Pancreas (tissue), 10 donors: Measurements from ENCODE around the gene CYP39A1. TPM values are rescaled to one million over a fixed set of nuclear protein-coding genes. Genes with fewer than 3 reads are reported as not detected.
A peak's percentile ranks its signal among the peaks of the same experiment; 100 is the strongest.

Experiments
- ATAC-seq, 4 donors: fragments of 200-7000 bp; cut with Tn5 transposase; one replicate each; pipeline versions ENCODE4 v1.8.0 to v1.9.1; 2020; ENCODE audit warnings: mild to moderate bottlenecking in 4 of 4, moderate library complexity in 4 of 4
- DNase-seq, 6 donors: peaks; one replicate each; pipeline ENCODE4 v3.0.0-alpha.2; 2020
- FAIRE-seq: peaks from 2 replicates; lab custom pipeline; 2012; peaks lifted over from hg19 to GRCh38; lab: Jason Lieb, UNC
- H3K27ac ChIP-seq, 4 donors: fragments of 200-600 bp; sonication (generic); 1 replicate in 3 of 4; 2 replicates in 1 of 4; pipeline versions ENCODE4 v1.5.0 to v1.8.0; 2020
- H3K27me3 ChIP-seq, 4 donors: fragments of 200-600 bp; one replicate each; pipeline ENCODE4 v1.8.0; 2021
- H3K36me3 ChIP-seq, 3 donors: fragments of 200-600 bp; sonication (generic) in 1 of 3; one replicate each; pipeline versions ENCODE4 v1.5.0 to v1.8.0; 2020 to 2021
- H3K4me1 ChIP-seq, 3 donors: fragments of 200-600 bp; one replicate each; pipeline ENCODE4 v1.8.0; 2021
- H3K4me3 ChIP-seq, 4 donors: fragments of 200-600 bp; sonication (generic) in 2 of 4; one replicate each; pipeline versions ENCODE4 v1.5.0 to v1.8.0; 2020 to 2021
- H3K9me3 ChIP-seq, 4 donors: fragments of 200-600 bp; one replicate each; pipeline ENCODE4 v1.8.0; 2021
- WGBS, 2 donors: extraction: QIAGEN DNeasy Blood & Tissue Kit; methylation state at CpG; one replicate each; pipeline ENCODE4 v1.1.7; 2013; 5-methylcytosine and 5-hydroxymethylcytosine counted together
- intact Hi-C, 3 donors: fragments of 100-400 bp; cut with DNase I; formaldehyde crosslinking; loops; one replicate each; pipeline versions ENCODE4 v1.11.1 to v1.14.2; 2022
- polyA plus RNA-seq, 2 donors: library from polyadenylated mRNA; stranded (reverse); fragments of 200-250 nt; gene quantifications; one replicate each; pipeline ENCODE4 v1.2.3, GENCODE V29; 2013
- total RNA-seq, 6 donors: library from RNA; stranded (reverse); fragmentation: NEBNext Ultra II Directional in 4 of 6; extraction: Animal tissue kit (Norgen Biotek cat#: 25700) in 4 of 6; gene quantifications; one replicate each; pipeline versions ENCODE4 v1.2.1 to v1.2.4, GENCODE V29; 2021 to 2023
- TF ChIP-seq, protein P1 (sequence below), 4 donors: fragments of 200-600 bp; sonication (generic) in 3 of 4; IDR thresholded peaks; one replicate each; pipeline versions ENCODE4 v1.5.0 to v1.8.0; 2021; ENCODE audit warnings: antibody characterized with exemption in 4 of 4
- donor health status: healthy with polysubstance abuse.
- donor health status: DM: no; HTN: no; CAD: no; lungs with moderate emphysema.
- donor health status: DM: no; HTN: no; CAD: no.
- donor health status: control.
- donor health status: control.
- donor health status: Bipolar disorder and iron deficiency.
- donor health status: DM: yes; HTN: yes; CAD: no.
- donor health status: DM: no; HTN: no; CAD: no.
- donor health status: DM: no; HTN: no; CAD: no.
- donor health status: DM: yes; HTN: yes; CAD: no.

The CYP39A1 gene
- total and polyA plus RNA-seq, 8 donors, result 1.3 to 7.8 (median 3.4) TPM

DNA sequence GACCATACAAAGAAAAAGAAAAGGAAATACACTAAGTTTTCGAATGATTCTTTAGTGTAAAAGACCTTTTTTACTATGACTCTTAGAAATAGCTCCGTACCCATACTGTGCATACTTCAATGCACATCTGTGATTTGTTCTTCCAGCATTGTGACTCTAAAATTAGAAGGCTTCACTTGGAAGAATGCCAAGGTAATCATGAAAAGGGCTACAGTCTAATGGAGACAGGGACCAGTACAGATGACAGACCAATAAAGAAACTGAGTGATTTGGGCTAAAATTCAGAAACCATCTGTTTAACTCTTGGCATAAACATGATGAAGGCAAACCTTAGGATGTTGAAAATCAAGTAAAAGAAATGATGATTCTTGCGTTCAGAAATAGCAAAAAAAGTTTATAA lies 46.3 kb downstream of the CYP39A1 start:
- H3K4me1 ChIP-seq, result no peaks in the 10 kb centered on the region
- H3K4me3 ChIP-seq, result no peak overlapping the region
- 87 to 88% methylated on average over 3 of the region's 3 CpGs for WGBS, 2 donors
- no peaks in the 10 kb centered on the region for H3K27me3 ChIP-seq
- TF ChIP-seq, protein P1, sequence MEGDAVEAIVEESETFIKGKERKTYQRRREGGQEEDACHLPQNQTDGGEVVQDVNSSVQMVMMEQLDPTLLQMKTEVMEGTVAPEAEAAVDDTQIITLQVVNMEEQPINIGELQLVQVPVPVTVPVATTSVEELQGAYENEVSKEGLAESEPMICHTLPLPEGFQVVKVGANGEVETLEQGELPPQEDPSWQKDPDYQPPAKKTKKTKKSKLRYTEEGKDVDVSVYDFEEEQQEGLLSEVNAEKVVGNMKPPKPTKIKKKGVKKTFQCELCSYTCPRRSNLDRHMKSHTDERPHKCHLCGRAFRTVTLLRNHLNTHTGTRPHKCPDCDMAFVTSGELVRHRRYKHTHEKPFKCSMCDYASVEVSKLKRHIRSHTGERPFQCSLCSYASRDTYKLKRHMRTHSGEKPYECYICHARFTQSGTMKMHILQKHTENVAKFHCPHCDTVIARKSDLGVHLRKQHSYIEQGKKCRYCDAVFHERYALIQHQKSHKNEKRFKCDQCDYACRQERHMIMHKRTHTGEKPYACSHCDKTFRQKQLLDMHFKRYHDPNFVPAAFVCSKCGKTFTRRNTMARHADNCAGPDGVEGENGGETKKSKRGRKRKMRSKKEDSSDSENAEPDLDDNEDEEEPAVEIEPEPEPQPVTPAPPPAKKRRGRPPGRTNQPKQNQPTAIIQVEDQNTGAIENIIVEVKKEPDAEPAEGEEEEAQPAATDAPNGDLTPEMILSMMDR (IDR thresholded peaks at IDR 0.05), result no peak
- DNase-seq (no peak), FAIRE-seq (no peak), ATAC-seq (no peak)
- H3K27ac ChIP-seq, result no peak overlapping the region
- H3K9me3 ChIP-seq, result no peaks in the 10 kb centered on the region
- intact Hi-C loops, result no loop called here
- H3K36me3 ChIP-seq, result no peaks in the 10 kb centered on the region

DNA sequence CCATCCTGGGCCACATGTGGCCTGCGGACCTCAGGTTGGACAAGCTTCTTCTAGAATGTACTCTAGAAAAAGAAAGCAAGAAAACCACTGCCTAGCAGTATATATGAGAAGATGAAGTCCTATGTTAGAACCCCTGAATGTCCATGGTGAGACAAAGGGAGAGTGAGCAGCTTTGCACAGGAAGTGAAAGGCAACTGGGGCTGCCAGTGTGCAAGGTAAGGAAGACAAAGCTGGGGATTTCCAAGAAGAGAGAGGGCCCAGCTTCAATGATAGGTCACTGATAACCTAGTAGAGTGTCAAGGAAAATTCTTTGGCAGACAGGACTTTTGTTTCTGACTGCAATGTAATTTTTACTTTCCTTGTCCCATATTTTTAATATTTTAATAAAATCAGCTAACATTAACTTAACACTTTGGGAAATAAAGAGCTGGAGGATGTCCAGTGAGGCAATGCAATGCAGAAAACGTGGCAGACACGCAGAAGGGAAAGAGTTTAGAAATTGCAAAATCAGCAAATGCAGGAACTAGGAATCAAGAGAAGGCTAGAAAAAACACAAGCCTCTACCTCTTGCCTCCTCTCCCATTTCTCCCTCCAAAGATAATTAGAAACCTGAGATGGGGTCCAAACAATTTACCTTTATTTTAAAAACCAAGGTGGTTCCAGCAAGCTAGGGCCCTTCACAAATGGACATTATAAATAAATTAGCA lies 47.4 kb downstream of the CYP39A1 start:
- Histone ChIP-seq H3K4me3 (no peak overlapping the region), H3K9me3 (no peaks in the 10 kb centered on the region), H3K4me1 (no peaks in the 10 kb centered on the region), H3K36me3 (no peaks in the 10 kb centered on the region), H3K27me3 (no peaks in the 10 kb centered on the region), H3K27ac (no peak overlapping the region)
- WGBS, 2 donors, result 90 to 94% methylated on average over 3 of the region's 3 CpGs
- TF ChIP-seq, protein P1 (IDR thresholded peaks at IDR 0.05), result no peak
- DNase-seq, result no peak
- FAIRE-seq, result no peak
- ATAC-seq, result peak in 1 of 4 donors; percentile 44
- intact Hi-C loops, result no loop called here

DNA sequence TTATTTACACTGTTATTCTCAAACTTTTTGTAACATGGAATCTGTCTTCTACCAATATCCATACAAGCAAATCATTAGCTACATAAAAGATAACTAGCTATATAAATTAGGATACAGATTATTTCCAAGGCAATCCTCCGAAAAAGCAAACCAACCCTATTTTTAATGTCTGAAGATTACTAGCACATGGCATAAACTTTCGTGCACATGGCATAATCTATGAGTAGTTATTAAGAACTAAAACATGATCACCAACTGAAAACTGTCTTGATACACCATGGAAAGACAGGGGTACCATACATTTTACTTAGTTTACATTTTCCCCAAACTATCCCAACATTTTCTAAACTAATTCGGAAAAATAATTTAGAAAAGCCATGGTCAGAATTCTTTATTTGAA lies 54.4 kb downstream of the CYP39A1 start:
- no peak overlapping the region for H3K4me3 ChIP-seq
- 83 to 88% methylated on average over 3 of the region's 3 CpGs for whole genome bisulfite sequencing, 2 donors
- no peaks in the 10 kb centered on the region for H3K9me3 ChIP-seq
- FAIRE-seq (no peak), DNase-seq (no peak), ATAC-seq (no peak)
- H3K4me1 ChIP-seq, result no peaks in the 10 kb centered on the region
- intact Hi-C loops, result no loop called here
- H3K36me3 ChIP-seq, result no peaks in the 10 kb centered on the region
- no peak overlapping the region for H3K27ac ChIP-seq
- no peaks in the 10 kb centered on the region for H3K27me3 ChIP-seq
- TF ChIP-seq, protein P1 (IDR thresholded peaks at IDR 0.05), result no peak

DNA sequence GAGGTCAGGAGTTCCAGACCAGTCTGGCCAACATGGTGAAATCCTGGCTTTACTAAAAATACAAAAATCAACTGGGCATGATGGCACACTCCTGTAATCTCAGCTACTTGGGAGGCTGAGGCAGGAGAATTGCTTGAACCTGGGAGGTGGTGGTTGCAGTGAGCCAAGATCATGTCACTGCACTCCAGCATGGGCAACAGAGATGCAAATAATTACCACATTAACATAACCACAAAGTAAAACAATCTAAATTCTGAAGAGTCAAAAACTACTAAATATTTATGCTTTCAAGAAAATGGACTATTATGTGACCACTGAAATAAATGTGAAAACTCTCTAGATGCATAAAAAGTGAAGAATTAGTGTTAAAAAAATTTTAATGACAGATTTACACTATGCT lies 59.9 kb downstream of the CYP39A1 start:
- intact Hi-C loops, result no loop called here
- DNase-seq (no peak), FAIRE-seq (no peak), ATAC-seq (no peak)
- no peaks in the 10 kb centered on the region for H3K9me3 ChIP-seq
- H3K27ac ChIP-seq, result no peak overlapping the region
- H3K27me3 ChIP-seq, result no peaks in the 10 kb centered on the region
- TF ChIP-seq, protein P1 (IDR thresholded peaks at IDR 0.05), result no peak
- no peak overlapping the region for H3K4me3 ChIP-seq
- no peaks in the 10 kb centered on the region for H3K36me3 ChIP-seq
- H3K4me1 ChIP-seq, result no peaks in the 10 kb centered on the region

DNA sequence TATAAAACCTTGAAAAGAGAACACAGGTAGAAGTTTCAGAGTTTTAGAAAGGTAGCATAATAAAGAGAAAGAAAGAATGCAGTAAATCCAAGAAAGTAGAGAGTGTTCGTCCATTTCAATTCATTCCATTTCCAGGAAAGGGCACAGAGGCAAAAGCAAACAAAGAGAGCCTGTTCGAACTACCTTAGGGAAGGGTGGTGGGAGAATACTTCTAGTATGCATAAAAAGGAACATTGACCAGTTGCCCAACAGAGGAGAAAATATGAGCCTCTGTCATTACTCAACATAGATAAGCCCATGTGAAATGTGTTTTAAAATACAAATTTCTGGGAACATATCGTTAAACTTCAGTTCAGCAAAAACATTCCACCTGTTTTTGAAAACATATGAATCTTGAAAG lies 60.6 kb downstream of the CYP39A1 start:
- intact Hi-C loops, result no loop called here
- ATAC-seq (no peak), FAIRE-seq (no peak), DNase-seq (no peak)
- Histone ChIP-seq H3K9me3 (no peaks in the 10 kb centered on the region), H3K36me3 (no peaks in the 10 kb centered on the region), H3K27me3 (no peaks in the 10 kb centered on the region), H3K4me3 (no peak overlapping the region), H3K27ac (no peak overlapping the region), H3K4me1 (no peaks in the 10 kb centered on the region)
- WGBS, 2 donors, result 62 to 63% methylated on average over 3 of the region's 3 CpGs
- TF ChIP-seq, protein P1 (IDR thresholded peaks at IDR 0.05), result no peak
